ENCODE data around the gene NUDT6. TPM values are rescaled to one million over a fixed set of nuclear protein-coding genes. Genes with fewer than 3 reads are reported as not detected.

The NUDT6 gene
- total RNA-seq, 4 donors from 2014 or later = 6.3 to 24.8 (median 13.9) TPM

GRCh38 chr4:122861172-122861943 lies 61.0 kb downstream of the NUDT6 start:
- Histone ChIP-seq H3K4me3 (replicated peaks in 1 of 3) (no peak overlapping the region), H3K27ac (no peak overlapping the region), H3K4me1 (no peaks in the 10 kb centered on the region), H3K27me3 (no peaks in the 10 kb centered on the region), H3K9me3 (no peaks in the 10 kb centered on the region), H3K36me3 (no peaks in the 10 kb centered on the region)
- DNase-seq = no peak
- intact Hi-C loops (cut with DNase I) = no loop called here
- 79 to 81% methylated on average over 2 of the region's 2 CpGs for WGBS, 2 donors
- TF ChIP-seq POLR2A (IDR thresholded peaks at IDR 0.05) (no peak), CTCF (IDR thresholded peaks at IDR 0.05) (no peak)

GRCh38 chr4:122858705-122859104 lies 63.7 kb downstream of the NUDT6 start:
- H3K4me1 ChIP-seq = no peaks in the 10 kb centered on the region
- intact Hi-C loops (cut with DNase I) = no loop called here

DNA sequence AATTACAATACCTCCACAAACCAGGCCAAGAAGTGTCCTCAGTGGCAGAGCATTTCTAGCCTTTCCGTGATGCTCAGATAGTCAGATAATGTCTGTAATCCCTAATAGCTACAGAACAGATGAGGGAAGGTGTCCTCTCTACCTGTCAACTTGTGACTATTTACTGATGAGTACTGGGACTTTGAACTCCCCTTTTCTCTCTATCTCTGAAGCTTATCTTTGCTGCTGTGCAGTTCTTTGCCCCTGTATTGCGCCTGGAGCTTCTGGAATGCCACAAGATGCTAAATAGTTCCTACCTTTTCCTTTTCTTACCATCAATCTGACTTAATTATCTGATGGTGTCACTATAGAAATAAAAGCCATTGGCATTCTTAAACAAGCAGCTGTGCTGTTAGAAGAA lies 65.2 kb downstream of the NUDT6 start:
- H3K4me3 ChIP-seq (replicated peaks in 1 of 3) = no peak overlapping the region
- H3K27ac ChIP-seq = no peak overlapping the region
- intact Hi-C loops (cut with DNase I) = no loop called here
- H3K27me3 ChIP-seq = no peaks in the 10 kb centered on the region
- H3K9me3 ChIP-seq = no peaks in the 10 kb centered on the region
- H3K4me1 ChIP-seq = no peaks in the 10 kb centered on the region
- WGBS, 2 donors = 87 to 91% methylated on average over 2 of the region's 2 CpGs
- DNase-seq = no peak
- H3K36me3 ChIP-seq = no peaks in the 10 kb centered on the region
- no peak for TF ChIP-seq CTCF (IDR thresholded peaks at IDR 0.05)

More at GRCh38 chr4:122858705-122859104, 63.7 kb downstream of the NUDT6 start:
- no peaks in the 10 kb centered on the region for H3K27me3 ChIP-seq
- no peak for TF ChIP-seq POLR2A (IDR thresholded peaks at IDR 0.05)
- TF ChIP-seq CTCF (IDR thresholded peaks at IDR 0.05) = no peak
- no peak overlapping the region for H3K27ac ChIP-seq
- WGBS, 2 donors = 71 to 91% methylated on average over 2 of the region's 2 CpGs
- no peak overlapping the region for H3K4me3 ChIP-seq (replicated peaks in 1 of 3)
- no peaks in the 10 kb centered on the region for H3K36me3 ChIP-seq
- DNase-seq = no peak
- no peaks in the 10 kb centered on the region for H3K9me3 ChIP-seq

- TF ChIP-seq POLR2A (IDR thresholded peaks at IDR 0.05) (no peak), CTCF (IDR thresholded peaks at IDR 0.05) (no peak)
- no peak overlapping the region for H3K27ac ChIP-seq
- H3K4me3 ChIP-seq (replicated peaks in 1 of 3) = no peak overlapping the region
- H3K27me3 ChIP-seq = no peaks in the 10 kb centered on the region
- H3K4me1 ChIP-seq = no peaks in the 10 kb centered on the region
- no peaks in the 10 kb centered on the region for H3K36me3 ChIP-seq
- no peak for DNase-seq
- intact Hi-C loops (cut with DNase I) = no loop called here
- 71 to 75% methylated on average over 2 of the region's 2 CpGs for WGBS, 2 donors
- no peaks in the 10 kb centered on the region for H3K9me3 ChIP-seq
These were observed 67.0 kb downstream of the NUDT6 start for GRCh38 chr4:122855353-122855890.

Measured in thyroid gland (tissue), 4 donors.